ENCODE data around the gene SPRR5. TPM values are rescaled to one million over a fixed set of nuclear protein-coding genes. Genes with fewer than 3 reads are reported as not detected.

Gene SPRR5
- total RNA-seq, 1 donor from 2014 or later, result not detected

GRCh38 chr1:152995842-152996241 is 48.8 kb downstream of the SPRR5 start:
- H3K27me3 ChIP-seq, result no peaks in the 10 kb centered on the region
- no peaks in the 10 kb centered on the region for H3K36me3 ChIP-seq
- no peak for TF ChIP-seq CTCF (IDR thresholded peaks at IDR 0.05)
- no peak for TF ChIP-seq POLR2AphosphoS5 (IDR thresholded peaks at IDR 0.05; ENCODE audit: insufficient read depth in 1 of 2, low read depth in 1 of 2)
- no peak for TF ChIP-seq POLR2A (IDR thresholded peaks at IDR 0.05)
- no peaks in the 10 kb centered on the region for H3K4me1 ChIP-seq
- intact Hi-C loops (cut with DNase I), result no loop called here
- no peaks in the 10 kb centered on the region for H3K9me3 ChIP-seq
- no peak overlapping the region for H3K4me3 ChIP-seq
- DNase-seq (ENCODE audit: extremely low spot score in 2 of 2), result no peak
- no peak overlapping the region for H3K27ac ChIP-seq

- no peaks in the 10 kb centered on the region for H3K4me1 ChIP-seq
- intact Hi-C loops (cut with DNase I), result no loop called here
- no peaks in the 10 kb centered on the region for H3K9me3 ChIP-seq
- no peak overlapping the region for H3K4me3 ChIP-seq
- no peaks in the 10 kb centered on the region for H3K27me3 ChIP-seq
- no peaks in the 10 kb centered on the region for H3K36me3 ChIP-seq
- TF ChIP-seq POLR2A (IDR thresholded peaks at IDR 0.05) (no peak), CTCF (IDR thresholded peaks at IDR 0.05) (no peak), POLR2AphosphoS5 (IDR thresholded peaks at IDR 0.05; ENCODE audit: insufficient read depth in 1 of 2, low read depth in 1 of 2) (no peak)
- no peak overlapping the region for H3K27ac ChIP-seq
- DNase-seq (ENCODE audit: extremely low spot score in 2 of 2), result no peak
Measured at GRCh38 chr1:152996633-152997400, 49.8 kb downstream of the SPRR5 start.

- Histone ChIP-seq H3K9me3 (no peaks in the 10 kb centered on the region), H3K27ac (no peak overlapping the region), H3K4me3 (no peak overlapping the region), H3K4me1 (no peaks in the 10 kb centered on the region), H3K36me3 (no peaks in the 10 kb centered on the region), H3K27me3 (no peaks in the 10 kb centered on the region)
- DNase-seq (ENCODE audit: extremely low spot score in 2 of 2), result no peak
- TF ChIP-seq POLR2A (IDR thresholded peaks at IDR 0.05), result no peak
- no peak for TF ChIP-seq CTCF (IDR thresholded peaks at IDR 0.05)
- TF ChIP-seq POLR2AphosphoS5 (IDR thresholded peaks at IDR 0.05; ENCODE audit: insufficient read depth in 1 of 2, low read depth in 1 of 2), result no peak
- intact Hi-C loops (cut with DNase I), result no loop called here
Measured at GRCh38 chr1:152997901-152998300, 50.9 kb downstream of the SPRR5 start.

- no peak for TF ChIP-seq POLR2AphosphoS5 (IDR thresholded peaks at IDR 0.05; ENCODE audit: insufficient read depth in 1 of 2, low read depth in 1 of 2)
- TF ChIP-seq CTCF (IDR thresholded peaks at IDR 0.05), result no peak
- H3K9me3 ChIP-seq, result no peaks in the 10 kb centered on the region
- H3K36me3 ChIP-seq, result no peaks in the 10 kb centered on the region
- DNase-seq (ENCODE audit: extremely low spot score in 2 of 2), result no peak
- no peak overlapping the region for H3K4me3 ChIP-seq
- intact Hi-C loops (cut with DNase I), result no loop called here
- H3K27me3 ChIP-seq, result no peaks in the 10 kb centered on the region
- H3K4me1 ChIP-seq, result no peaks in the 10 kb centered on the region
- no peak overlapping the region for H3K27ac ChIP-seq
Measured at GRCh38 chr1:152998476-152998875, 51.5 kb downstream of the SPRR5 start.

Small RNA genes within 50 kb of the gene (small RNA-seq; reads per million reads assigned to genes)
- gene SPRR1A, result 0.95 reads per million, percentile 15 among the genes with 10 or more reads in this experiment

Other genes with a start within 250 kb of the SPRR5 start
- not detected for gene LCE2A, start 248.9 kb upstream of the SPRR5 start, total RNA-seq
- not detected for gene LCE4A, start 239.0 kb upstream of the SPRR5 start, total RNA-seq
- gene KPRP, start 189.2 kb upstream of the SPRR5 start, total RNA-seq, result 1.2 TPM
- gene LCE1F, start 172.1 kb upstream of the SPRR5 start, total RNA-seq, result not detected
- gene LCE1E, start 160.9 kb upstream of the SPRR5 start, total RNA-seq, result not detected
- not detected for gene LCE1D, start 150.5 kb upstream of the SPRR5 start, total RNA-seq
- gene LCE1C, start 140.6 kb upstream of the SPRR5 start, total RNA-seq, result not detected
- not detected for gene LCE1B, start 135.2 kb upstream of the SPRR5 start, total RNA-seq
- gene LCE1A, start 119.7 kb upstream of the SPRR5 start, total RNA-seq, result not detected
- gene LCE6A, start 104.3 kb upstream of the SPRR5 start, total RNA-seq, result not detected
- not detected for gene LCE7A, start 87.2 kb upstream of the SPRR5 start, total RNA-seq
- not detected for gene SMCP, start 68.9 kb upstream of the SPRR5 start, total RNA-seq
- gene IVL, start 38.7 kb upstream of the SPRR5 start, total RNA-seq, result 169 TPM
- not detected for gene SPRR4, start 23.4 kb downstream of the SPRR5 start, total RNA-seq
- 109 TPM for gene SPRR1A, start 36.9 kb downstream of the SPRR5 start, total RNA-seq
- gene SPRR3, start 54.5 kb downstream of the SPRR5 start, total RNA-seq, result 1,163 TPM
- gene SPRR1B, start 84.0 kb downstream of the SPRR5 start, total RNA-seq, result 216 TPM
- 49.6 TPM for gene SPRR2D, start 93.9 kb downstream of the SPRR5 start, total RNA-seq
- 74.6 TPM for gene SPRR2A, start 110.3 kb downstream of the SPRR5 start, total RNA-seq
- gene SPRR2B, start 124.4 kb downstream of the SPRR5 start, total RNA-seq, result not detected
- gene SPRR2E, start 147.3 kb downstream of the SPRR5 start, total RNA-seq, result 11.8 TPM
- 2.5 TPM for gene SPRR2F, start 166.3 kb downstream of the SPRR5 start, total RNA-seq
- gene SPRR2G, start 203.7 kb downstream of the SPRR5 start, total RNA-seq, result not detected

All from vagina (tissue), 2 donors.